ENCODE measurements around the gene SLC46A2. TPM values are rescaled to one million over a fixed set of nuclear protein-coding genes. Genes with fewer than 3 reads are reported as not detected.

Gene SLC46A2, protein sequence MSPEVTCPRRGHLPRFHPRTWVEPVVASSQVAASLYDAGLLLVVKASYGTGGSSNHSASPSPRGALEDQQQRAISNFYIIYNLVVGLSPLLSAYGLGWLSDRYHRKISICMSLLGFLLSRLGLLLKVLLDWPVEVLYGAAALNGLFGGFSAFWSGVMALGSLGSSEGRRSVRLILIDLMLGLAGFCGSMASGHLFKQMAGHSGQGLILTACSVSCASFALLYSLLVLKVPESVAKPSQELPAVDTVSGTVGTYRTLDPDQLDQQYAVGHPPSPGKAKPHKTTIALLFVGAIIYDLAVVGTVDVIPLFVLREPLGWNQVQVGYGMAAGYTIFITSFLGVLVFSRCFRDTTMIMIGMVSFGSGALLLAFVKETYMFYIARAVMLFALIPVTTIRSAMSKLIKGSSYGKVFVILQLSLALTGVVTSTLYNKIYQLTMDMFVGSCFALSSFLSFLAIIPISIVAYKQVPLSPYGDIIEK
- total RNA-seq, result under 1 TPM in 1 of 4 donors, not detected in 3; 0.27 TPM

GRCh38 chr9:112890106-112891081, at the start of gene SLC46A2:
Gene SLC46A2, minus strand, starts transcription at chr9:112890876. Its CDS starts 195 bp downstream, at chr9:112890681.
- WGBS, 2 donors, result 6 to 10% methylated on average over 16 to 23 of the region's 78 CpGs
- no peaks in the 10 kb centered on the region for H3K9me3 ChIP-seq
- no peak within 1 kb of the TSS for H3K27ac ChIP-seq
- no peaks in the 10 kb centered on the region for H3K27me3 ChIP-seq
- intact Hi-C loops (cut with DNase I), result no loop called here
- H3K4me1 ChIP-seq, result peaks cover 5 to 10% of the 10 kb centered on the region in 2 donors
- TF ChIP-seq CTCF (IDR thresholded peaks at IDR 0.05) (no peak), POLR2A (IDR thresholded peaks at IDR 0.05) (no peak)
- H3K4me3 ChIP-seq (replicated peaks in 1 of 3), result peak within 1 kb of the TSS in 1 of 3 donors; percentile 26
- no peaks in the 10 kb centered on the region for H3K36me3 ChIP-seq
- peak; percentile 13 to 27 for DNase-seq

DNA sequence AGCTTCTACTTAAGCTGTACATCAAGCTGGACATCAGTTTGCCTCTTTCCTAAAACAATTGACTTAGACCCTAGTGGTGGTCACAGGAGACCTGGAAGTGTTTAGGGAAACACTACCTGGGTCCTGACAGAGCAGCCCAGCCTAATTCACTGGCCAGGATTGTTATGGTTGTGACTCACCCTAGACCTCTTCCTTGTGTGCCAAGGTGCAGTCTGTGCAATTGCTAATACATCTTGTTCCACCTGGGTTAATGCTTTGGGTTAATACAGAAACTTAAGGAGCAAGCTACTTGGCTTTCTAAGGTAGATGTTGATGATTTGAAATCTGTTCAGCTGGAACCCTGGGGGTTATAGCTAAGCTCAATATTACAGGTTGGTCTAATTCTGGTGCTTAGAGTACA, 48.7 kb upstream of the SLC46A2 start:
- Histone ChIP-seq H3K27ac (no peak overlapping the region), H3K9me3 (no peaks in the 10 kb centered on the region), H3K4me1 (no peaks in the 10 kb centered on the region), H3K27me3 (no peaks in the 10 kb centered on the region), H3K4me3 (replicated peaks in 1 of 3) (no peak overlapping the region), H3K36me3 (no peaks in the 10 kb centered on the region)
- intact Hi-C loops (cut with DNase I), result no loop called here
- no peak for DNase-seq
- TF ChIP-seq CTCF (IDR thresholded peaks at IDR 0.05) (no peak), POLR2A (IDR thresholded peaks at IDR 0.05) (no peak)

DNA sequence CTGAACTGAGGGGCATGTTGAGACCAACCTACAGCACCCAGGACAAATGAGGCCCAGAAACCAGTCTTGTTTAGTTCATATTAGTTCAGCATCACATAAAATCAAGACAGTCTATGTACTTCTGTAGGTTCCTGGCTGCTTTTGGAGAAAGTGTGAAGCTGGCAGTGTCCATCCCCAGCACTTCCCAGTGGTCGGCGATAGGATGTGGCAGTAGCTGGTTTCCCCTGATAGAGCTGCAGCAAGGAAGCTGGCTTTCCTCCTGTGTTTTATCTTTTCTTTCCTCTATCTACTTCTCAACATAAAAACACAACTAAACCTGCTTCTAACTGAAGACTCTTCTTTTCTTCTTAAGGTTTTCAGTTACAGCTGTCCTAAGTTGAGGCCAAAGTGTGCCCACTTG, 43.0 kb upstream of the SLC46A2 start:
- no peaks in the 10 kb centered on the region for H3K9me3 ChIP-seq
- no peaks in the 10 kb centered on the region for H3K36me3 ChIP-seq
- no peak for TF ChIP-seq CTCF (IDR thresholded peaks at IDR 0.05)
- TF ChIP-seq POLR2A (IDR thresholded peaks at IDR 0.05), result no peak
- no peak overlapping the region for H3K4me3 ChIP-seq (replicated peaks in 1 of 3)
- no peak for DNase-seq
- 73 to 80% methylated on average over 2 of the region's 2 CpGs for WGBS, 2 donors
- no peaks in the 10 kb centered on the region for H3K27me3 ChIP-seq
- intact Hi-C loops (cut with DNase I), result no loop called here
- H3K27ac ChIP-seq, result no peak overlapping the region
- H3K4me1 ChIP-seq, result no peaks in the 10 kb centered on the region

- TF ChIP-seq CTCF (IDR thresholded peaks at IDR 0.05) (peak in 4 of 6 experiments; percentile 15 to 56 (median 44)), POLR2A (IDR thresholded peaks at IDR 0.05) (no peak)
- no peaks in the 10 kb centered on the region for H3K4me1 ChIP-seq
- no peak overlapping the region for H3K4me3 ChIP-seq (replicated peaks in 1 of 3)
- H3K9me3 ChIP-seq, result no peaks in the 10 kb centered on the region
- no peaks in the 10 kb centered on the region for H3K27me3 ChIP-seq
- intact Hi-C loops (cut with DNase I), result no loop called here
- no peak overlapping the region for H3K27ac ChIP-seq
- peak; percentile 6 to 11 for DNase-seq
- WGBS, 2 donors, result 25 to 27% methylated on average over 8 of the region's 8 CpGs
- no peaks in the 10 kb centered on the region for H3K36me3 ChIP-seq
Measured at GRCh38 chr9:112925058-112925641, 34.5 kb upstream of the SLC46A2 start.
